NCI-H774 (cell line): ENCODE measurements around the gene THUMPD3.

Source experiments
- DNase-seq: peaks from one replicate; lab custom pipeline; 2025; lab: John Stamatoyannopoulos, UW

THUMPD3 gene

DNA sequence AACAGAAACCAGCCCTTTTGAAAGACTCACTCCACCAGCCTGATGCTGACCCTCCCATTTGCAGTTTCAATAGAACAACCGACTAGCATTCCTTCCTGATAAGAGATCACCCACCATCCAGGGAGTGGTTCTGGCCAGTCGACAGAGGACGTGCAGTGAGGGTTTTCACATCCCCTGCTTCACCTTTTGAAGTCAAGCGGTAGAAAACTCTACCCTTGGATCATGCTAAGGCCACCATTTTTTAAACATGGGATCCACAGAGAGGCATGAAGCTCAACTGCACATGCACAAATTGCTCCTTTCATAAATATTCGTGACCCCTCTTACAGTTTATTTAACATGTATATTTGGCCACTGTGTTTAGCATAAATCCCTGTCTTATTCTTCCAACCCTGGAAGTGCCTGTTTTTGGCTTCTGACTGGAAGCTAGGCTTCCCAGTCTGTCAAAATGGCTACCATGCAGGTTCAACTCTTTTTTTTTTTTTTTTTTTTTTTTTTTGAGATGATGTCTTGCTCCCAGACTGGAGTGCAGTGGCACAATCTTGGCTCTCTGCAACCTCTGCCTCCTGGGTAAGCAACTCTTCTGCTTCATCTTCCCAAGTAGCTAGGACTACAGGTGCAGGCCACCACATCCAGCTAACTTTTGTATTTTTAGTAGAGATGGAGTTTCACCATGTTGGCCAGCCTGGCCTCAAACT, 1.0 kb upstream of the THUMPD3 start:
- no peak for DNase-seq

- DNase-seq: no peak
Measured at GRCh38 chr3:9369508-9369907, 6.7 kb downstream of the THUMPD3 start.

DNA sequence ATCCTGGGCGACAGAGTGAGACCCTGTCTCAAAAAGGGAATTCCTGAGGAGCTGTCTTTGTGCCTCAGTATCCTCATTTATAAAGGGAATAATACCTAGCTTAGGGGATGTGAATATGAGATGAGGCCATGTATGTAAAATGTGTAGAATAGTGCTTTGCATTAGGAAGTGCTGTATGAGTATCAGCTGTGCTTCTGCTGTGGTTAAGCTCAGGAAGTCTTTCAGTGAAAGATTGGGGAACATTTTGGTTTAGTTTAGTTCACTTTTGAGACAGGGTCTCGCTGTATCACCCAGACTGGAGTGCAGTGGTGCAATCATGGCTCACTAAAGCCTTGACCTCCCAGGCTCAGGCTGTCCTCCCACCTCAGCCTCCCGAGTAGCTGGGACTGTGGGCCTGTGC, 10.6 kb downstream of the THUMPD3 start:
- no peak for DNase-seq

GRCh38 chr3:9377981-9378380, 15.1 kb downstream of the THUMPD3 start:
- no peak for DNase-seq

GRCh38 chr3:9379327-9379726, 16.5 kb downstream of the THUMPD3 start:
- DNase-seq: no peak

DNA sequence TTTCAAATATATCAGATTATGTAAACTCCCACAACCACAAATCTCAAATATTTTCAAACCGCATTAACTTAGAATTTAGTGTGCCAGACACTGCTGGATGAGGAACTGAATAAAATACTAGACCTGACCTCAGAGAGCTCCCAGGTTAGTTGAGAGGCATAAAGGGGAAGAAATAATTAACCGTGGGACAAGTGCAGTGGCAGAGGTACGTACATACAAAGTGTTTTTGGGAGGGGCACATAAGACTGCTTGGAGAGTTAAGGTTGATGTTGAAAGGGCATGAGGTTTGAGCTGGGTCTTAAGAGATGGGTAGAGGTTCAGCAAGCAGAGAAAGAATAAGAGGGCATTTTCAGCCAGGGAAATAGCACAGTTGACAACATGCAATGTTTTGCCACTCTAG, 17.2 kb downstream of the THUMPD3 start:
- no peak for DNase-seq

DNA sequence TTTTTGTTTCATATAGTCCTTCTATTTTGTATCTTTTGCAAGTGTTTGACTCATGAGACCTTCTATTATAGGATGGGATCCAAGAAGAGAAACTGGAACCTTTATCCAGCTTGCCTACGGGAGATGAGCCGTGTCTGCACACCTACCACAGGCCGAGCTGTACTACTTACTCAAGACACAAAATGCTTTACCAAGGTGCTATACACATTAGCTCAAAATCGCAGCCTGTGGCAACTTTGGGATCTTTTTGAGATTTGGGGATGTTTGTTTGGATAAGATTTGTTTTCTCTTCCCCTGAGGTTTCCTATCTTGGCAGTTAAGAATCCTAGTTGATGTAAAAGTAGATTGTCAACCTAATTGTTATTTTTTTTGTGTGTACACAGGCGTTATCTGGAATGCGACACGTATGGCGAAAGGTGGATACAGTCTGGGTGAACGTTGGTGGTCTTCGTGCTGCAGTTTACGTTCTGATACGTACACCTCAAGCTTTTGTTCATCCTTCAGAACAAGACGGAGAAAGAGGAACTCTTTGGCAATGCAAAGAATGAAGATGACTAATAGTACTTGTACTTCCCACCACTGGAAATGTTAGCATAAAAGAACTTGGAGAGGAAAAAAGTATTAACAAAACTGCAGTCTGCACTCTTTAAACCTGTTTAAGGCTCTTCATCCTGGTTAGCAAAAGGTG, 21.4 kb downstream of the THUMPD3 start:
- no peak for DNase-seq

DNA sequence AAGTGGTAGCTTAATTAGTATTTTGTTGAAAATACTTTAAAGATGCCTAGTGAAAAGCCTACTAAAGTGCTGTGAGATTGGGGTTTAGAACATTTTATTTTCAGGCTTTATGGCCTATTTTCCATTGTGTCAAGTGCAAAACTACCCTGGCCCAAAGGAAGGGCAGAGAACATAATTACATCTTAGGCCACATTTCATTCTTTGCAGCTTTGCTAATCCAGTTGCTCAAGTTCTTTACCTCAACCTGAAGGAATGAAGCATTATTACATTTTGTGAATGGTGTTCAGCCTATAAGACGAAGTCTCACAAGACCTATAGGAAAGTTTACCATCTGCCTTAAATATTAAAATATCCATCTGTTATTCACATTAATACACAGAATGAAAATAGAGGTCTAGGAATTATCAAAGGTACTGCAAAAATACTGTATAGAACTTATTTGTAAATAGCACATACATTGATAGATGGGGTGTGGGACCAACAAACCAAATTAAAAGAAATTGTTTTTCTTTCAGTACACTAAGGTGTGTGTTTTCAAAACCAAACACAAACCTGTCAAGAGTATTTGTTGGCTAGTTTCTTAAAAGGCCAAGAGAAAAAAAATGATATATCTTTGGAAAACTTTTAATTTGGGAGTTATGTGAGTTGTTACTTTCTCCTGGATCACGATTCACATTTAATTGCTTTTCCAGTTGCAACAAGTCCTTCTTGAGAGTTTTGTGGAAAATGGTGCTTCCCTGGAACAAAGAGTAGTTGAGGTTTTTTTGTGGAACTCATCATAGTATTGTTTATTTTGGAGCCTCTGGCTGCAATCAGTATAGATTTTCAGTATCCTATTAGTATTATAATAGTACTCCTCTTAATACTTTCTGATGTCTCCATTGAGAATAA, 22.6 kb downstream of the THUMPD3 start:
- no peak for DNase-seq

DNA sequence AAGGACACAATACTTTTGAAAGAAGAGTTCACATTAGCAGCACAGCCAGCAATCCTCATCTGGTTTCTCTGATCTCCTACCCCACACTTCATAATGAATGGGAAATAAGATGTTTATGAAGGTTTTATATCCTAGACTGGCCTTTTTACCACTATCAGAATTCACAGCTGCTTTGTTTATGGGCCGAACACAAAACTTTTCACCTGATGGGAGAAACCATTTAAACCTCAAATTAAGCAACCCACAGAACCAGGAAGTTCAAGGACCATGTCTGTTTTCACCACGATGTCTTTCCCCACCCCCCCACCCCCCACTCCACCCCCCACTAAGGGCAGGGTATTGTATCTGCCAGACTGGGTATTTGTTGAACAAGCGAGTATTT, 23.2 kb downstream of the THUMPD3 start:
- no peak for DNase-seq

- DNase-seq: no peak
Measured at GRCh38 chr3:9386501-9387321, 23.9 kb downstream of the THUMPD3 start.

DNA sequence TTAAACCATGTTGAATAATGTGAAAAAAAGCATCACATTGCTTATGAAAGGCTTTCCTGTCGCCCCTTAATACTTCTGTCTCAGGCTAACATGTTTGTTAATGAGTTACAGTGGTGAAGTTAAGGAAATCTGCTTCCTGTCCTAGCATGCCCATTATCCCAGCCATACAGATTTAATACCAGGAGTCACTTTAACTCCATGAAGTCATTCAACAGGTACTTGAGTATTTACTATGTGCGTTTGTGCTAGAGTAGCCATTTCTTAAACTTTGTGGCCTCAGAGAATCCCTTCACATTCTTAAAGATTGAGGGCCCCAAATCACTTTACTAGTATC, 24.4 kb downstream of the THUMPD3 start:
- no peak for DNase-seq

- no peak for DNase-seq
Measured at GRCh38 chr3:9388142-9388541, 25.3 kb downstream of the THUMPD3 start.

GRCh38 chr3:9388562-9389272, 25.9 kb downstream of the THUMPD3 start:
- no peak for DNase-seq

DNA sequence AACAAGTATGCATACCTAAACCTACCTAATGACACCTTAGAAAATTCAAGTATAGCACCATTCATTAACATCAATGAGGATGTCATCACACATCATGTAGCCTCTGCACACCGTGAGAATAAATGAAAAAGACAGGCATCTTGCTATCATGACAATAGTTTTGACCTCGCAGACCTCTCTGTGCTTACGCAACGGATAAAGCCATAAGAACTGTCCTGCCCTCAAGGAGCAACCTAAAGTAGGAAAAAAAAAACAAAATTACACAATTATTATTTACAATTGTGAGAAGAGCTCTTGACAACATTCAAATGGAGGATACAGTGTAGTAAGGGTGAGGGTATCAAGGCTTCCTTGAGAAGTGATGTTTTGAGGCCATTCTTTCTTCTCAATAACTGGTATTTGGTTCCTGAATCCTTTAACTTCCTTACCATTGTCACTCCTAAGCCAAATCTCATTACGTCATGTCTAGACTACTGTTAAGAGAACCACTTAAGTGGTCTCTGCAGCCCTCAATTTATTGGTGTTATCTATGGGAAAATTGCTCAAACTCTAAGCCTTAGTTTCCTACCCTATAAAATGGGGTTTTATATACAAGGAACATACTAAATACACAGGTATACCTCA, 27.5 kb downstream of the THUMPD3 start:
- no peak for DNase-seq

- DNase-seq: no peak
Measured at GRCh38 chr3:9392041-9392440, 29.2 kb downstream of the THUMPD3 start.

DNA sequence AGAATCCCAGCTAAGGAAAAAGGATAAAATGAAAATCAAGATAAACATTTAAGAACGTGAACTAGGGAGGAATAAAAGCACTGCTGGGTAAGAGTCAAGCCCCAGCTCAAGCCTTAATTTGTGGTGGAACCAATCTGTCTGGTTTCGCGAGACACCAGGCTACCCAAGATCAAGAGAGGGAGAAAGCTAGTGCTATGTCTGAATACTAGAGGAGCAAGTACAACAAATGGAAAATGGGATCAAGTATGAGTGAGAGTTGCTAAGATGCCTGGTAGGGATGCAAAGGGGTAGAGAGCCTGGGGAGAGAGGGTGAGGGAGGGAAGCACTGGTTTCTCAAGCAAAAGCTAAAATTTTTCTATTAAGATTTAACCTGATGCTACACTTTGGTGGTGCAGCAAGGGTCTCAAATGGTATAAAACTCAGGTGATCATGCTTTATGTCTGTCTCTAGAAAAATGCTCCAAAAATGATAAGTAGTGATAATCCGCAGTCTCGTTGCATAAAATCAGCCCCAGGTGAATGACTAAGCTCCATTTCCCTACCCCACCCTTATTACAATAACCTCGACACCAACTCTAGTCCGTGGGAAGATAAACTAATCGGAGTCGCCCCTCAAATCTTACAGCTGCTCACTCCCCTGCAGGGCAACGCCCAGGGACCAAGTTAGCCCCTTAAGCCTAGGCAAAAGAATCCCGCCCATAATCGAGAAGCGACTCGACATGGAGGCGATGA, 32.9 kb downstream of the THUMPD3 start:
- no peak for DNase-seq

GRCh38 chr3:9396301-9396631, 33.4 kb downstream of the THUMPD3 start:
- peak; percentile 86 for DNase-seq

GRCh38 chr3:9396632-9397331, 33.9 kb downstream of the THUMPD3 start:
- DNase-seq: peak; percentile 99

- DNase-seq: peak; percentile 93
Measured at GRCh38 chr3:9397332-9397905, 34.6 kb downstream of the THUMPD3 start, which contains the start of gene SETD5. Gene SETD5 (plus strand): TSS chr3:9397615. CDS start chr3:9428939, 31,324 bp downstream.
